SU-DHL-6 (cell line): ENCODE results near the gene SLC23A2.

Source experiments
- H2AFZ ChIP-seq: fragments of 200-600 bp; sonication (generic); 2 replicates; pipeline ENCODE4 v1.6.1; 2014; ENCODE audit warnings: low read depth, mild to moderate bottlenecking, moderate library complexity, mixed read lengths, antibody characterized with exemption, low read length; ENCODE audit not compliant: severe bottlenecking
- H3F3A ChIP-seq: fragments of 200-600 bp; shearing (Covaris generic); 2 replicates; pipeline ENCODE4 v1.6.0; 2016; ENCODE audit warnings: antibody characterized with exemption, mild to moderate bottlenecking; ENCODE audit not compliant: insufficient read depth
- H3K27ac ChIP-seq: fragments of 200-600 bp; sonication (generic); 2 replicates; pipeline ENCODE4 v1.5.1; 2016; ENCODE audit warnings: low read depth, mild to moderate bottlenecking, low read length, moderate library complexity, mixed read lengths
- H3K27me3 ChIP-seq: fragments of 200-600 bp; sonication (generic), shearing (Covaris generic); 2 replicates; pipeline ENCODE4 v1.6.0; 2014; ENCODE audit warnings: mild to moderate bottlenecking, low read length
- H3K36me3 ChIP-seq: fragments of 200-600 bp; sonication (generic); 2 replicates; pipeline ENCODE4 v1.6.1; 2014; ENCODE audit warnings: mild to moderate bottlenecking, low read length, mixed read lengths
- H3K4me2 ChIP-seq: fragments of 300-600, 200-600 bp; shearing (Covaris generic), sonication (generic); 2 replicates; pipeline ENCODE4 v1.6.0; 2014; ENCODE audit warnings: low read length, low read depth, mild to moderate bottlenecking; ENCODE audit not compliant: poor library complexity, severe bottlenecking
- H3K4me3 ChIP-seq: fragments of 200-600 bp; sonication (generic); 2 replicates; pipeline ENCODE4 v1.5.1; 2014; ENCODE audit warnings: antibody characterized with exemption, low read length, mild to moderate bottlenecking, mixed read lengths; ENCODE audit not compliant: insufficient read depth, poor library complexity, severe bottlenecking
- H3K79me2 ChIP-seq: fragments of 200-600 bp; sonication (generic); 2 replicates; pipeline ENCODE4 v1.6.1; 2014; ENCODE audit warnings: mild to moderate bottlenecking, low read length, moderate library complexity; ENCODE audit not compliant: insufficient read depth
- H3K9ac ChIP-seq: fragments of 200-600 bp; sonication (generic); 2 replicates; pipeline ENCODE4 v1.7.0; 2014; ENCODE audit warnings: mild to moderate bottlenecking, low read length
- H3K9me2 ChIP-seq: fragments of 200-600 bp; sonication (generic); replicated peaks from 2 replicates; pipeline ENCODE4 v1.6.1; 2014; ENCODE audit warnings: low read length; ENCODE audit not compliant: insufficient read depth
- H3K9me3 ChIP-seq: fragments of 200-600 bp; sonication (generic); 2 replicates; pipeline ENCODE4 v1.6.1; 2014; ENCODE audit warnings: low read length, mixed read lengths; ENCODE audit not compliant: insufficient read depth
- H4K20me1 ChIP-seq: fragments of 200-600 bp; sonication (generic); 2 replicates; pipeline ENCODE4 v1.6.1; 2014; ENCODE audit warnings: low read depth, mild to moderate bottlenecking, antibody characterized with exemption, low read length, moderate library complexity, mixed read lengths
- EZH2phosphoT487 ChIP-seq: fragments of 200-600 bp; sonication (generic), shearing (Covaris generic); conservative IDR thresholded peaks from 2 replicates; pipeline ENCODE4 v1.6.1; 2018; ENCODE audit warnings: mild to moderate bottlenecking, antibody characterized with exemption, low read length, moderate library complexity, mixed read lengths
- TF ChIP-seq, protein P1 (sequence below): fragments of 200-600 bp; sonication (generic); IDR thresholded peaks from one replicate; pipeline ENCODE4 v1.5.1; 2017; ENCODE audit warnings: antibody characterized with exemption, mild to moderate bottlenecking, low read length, moderate library complexity; ENCODE audit not compliant: insufficient read depth, poor library complexity, severe bottlenecking

The SLC23A2 gene

DNA sequence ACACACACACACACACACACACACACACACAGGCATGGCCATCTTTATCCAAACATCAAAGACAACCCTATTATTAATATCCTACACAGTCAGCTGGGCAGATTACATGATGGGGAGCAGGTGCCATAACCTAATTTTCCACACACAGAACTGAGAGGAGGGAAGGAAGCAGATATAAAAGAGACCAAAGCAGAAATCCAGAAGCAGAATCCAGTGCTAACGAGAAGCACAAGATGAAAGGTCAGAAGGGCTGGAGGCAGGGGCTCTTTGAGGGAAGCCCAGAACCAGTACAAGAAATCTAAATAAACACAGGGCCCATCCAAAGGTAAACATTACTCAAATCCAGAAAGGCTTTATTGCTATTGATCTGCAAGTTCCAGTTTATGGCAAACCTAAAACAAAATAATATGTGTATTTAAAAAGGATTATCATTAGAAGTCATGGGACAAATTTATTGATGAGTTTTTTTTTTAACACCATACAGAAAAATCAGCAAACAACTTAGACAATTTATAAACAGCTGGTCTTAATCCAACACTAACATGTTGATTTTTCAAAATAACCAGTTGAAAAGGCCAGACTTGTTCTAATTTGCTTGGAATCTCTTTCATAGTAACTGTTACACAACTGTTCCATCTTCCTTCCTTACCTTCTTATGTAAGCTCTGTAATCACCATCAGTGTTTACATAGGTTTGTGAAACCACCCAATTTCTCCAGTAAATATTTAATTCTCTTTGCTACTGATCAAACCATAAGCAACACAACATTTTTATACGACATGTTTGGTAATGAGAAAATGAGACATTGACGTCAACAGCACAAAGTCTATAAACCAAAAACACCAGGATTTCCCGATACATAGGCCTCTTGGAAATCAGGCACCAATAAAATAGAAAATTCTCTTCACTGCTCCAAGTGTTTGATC, 34.2 kb downstream of the SLC23A2 start:
- Histone ChIP-seq H3F3A (no peaks in the 10 kb centered on the region), H3K79me2 (peaks cover 9% of the 10 kb centered on the region; the same call in 1 of the 2 replicates), H3K9ac (no peak overlapping the region), H3K4me2 (no peak overlapping the region), H3K4me3 (no peak overlapping the region), H3K36me3 (no peaks in the 10 kb centered on the region), H3K27me3 (no peaks in the 10 kb centered on the region), H4K20me1 (no peaks in the 10 kb centered on the region), H3K9me2 (no peaks in the 10 kb centered on the region), H3K27ac (no peak overlapping the region), H2AFZ (no peak overlapping the region), H3K9me3 (no peaks in the 10 kb centered on the region)
- TF ChIP-seq, protein P1, sequence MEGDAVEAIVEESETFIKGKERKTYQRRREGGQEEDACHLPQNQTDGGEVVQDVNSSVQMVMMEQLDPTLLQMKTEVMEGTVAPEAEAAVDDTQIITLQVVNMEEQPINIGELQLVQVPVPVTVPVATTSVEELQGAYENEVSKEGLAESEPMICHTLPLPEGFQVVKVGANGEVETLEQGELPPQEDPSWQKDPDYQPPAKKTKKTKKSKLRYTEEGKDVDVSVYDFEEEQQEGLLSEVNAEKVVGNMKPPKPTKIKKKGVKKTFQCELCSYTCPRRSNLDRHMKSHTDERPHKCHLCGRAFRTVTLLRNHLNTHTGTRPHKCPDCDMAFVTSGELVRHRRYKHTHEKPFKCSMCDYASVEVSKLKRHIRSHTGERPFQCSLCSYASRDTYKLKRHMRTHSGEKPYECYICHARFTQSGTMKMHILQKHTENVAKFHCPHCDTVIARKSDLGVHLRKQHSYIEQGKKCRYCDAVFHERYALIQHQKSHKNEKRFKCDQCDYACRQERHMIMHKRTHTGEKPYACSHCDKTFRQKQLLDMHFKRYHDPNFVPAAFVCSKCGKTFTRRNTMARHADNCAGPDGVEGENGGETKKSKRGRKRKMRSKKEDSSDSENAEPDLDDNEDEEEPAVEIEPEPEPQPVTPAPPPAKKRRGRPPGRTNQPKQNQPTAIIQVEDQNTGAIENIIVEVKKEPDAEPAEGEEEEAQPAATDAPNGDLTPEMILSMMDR = no peak
- TF ChIP-seq EZH2phosphoT487 = no peak

DNA sequence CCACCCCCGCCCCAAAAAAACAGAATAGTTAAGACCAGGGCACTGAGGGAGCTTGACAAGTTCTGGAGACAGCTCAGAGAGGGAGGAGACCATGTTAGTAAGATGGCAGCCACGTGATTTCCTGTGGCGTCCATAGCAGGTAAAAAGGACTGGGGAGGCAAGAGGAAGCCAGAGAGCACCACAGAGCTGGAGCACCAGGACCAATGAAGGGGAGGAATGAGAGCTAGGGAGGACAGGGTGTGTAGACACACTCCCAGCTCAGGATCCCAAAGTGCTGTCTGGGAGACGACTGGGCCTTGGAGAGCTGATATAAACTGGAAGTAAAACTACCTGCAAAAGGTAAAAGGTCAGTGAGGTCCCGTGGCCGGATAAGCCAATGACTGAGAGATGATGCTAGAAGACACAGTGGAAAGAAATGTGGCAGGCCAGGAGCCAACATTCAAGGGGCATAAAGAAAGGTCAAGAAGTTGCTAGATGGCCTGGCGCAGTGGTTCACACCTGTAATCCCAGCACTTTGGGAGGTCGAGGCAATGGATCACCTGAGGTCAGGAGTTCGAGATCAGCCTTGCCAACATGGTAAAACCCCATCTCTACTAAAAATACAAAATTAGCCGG, 39.0 kb downstream of the SLC23A2 start:
- Histone ChIP-seq H2AFZ (no peak overlapping the region), H4K20me1 (no peaks in the 10 kb centered on the region), H3K36me3 (no peaks in the 10 kb centered on the region), H3K4me3 (no peak overlapping the region), H3K9ac (no peak overlapping the region), H3K9me3 (no peaks in the 10 kb centered on the region), H3K27me3 (no peaks in the 10 kb centered on the region), H3K79me2 (peaks cover 21% of the 10 kb centered on the region), H3K9me2 (no peaks in the 10 kb centered on the region), H3F3A (peaks cover 6% of the 10 kb centered on the region; the same call in 1 of the 2 replicates), H3K4me2 (peak overlapping the region; percentile 30), H3K27ac (peak overlapping the region; percentile 50)
- no peak for TF ChIP-seq EZH2phosphoT487
- TF ChIP-seq, protein P1 = no peak

DNA sequence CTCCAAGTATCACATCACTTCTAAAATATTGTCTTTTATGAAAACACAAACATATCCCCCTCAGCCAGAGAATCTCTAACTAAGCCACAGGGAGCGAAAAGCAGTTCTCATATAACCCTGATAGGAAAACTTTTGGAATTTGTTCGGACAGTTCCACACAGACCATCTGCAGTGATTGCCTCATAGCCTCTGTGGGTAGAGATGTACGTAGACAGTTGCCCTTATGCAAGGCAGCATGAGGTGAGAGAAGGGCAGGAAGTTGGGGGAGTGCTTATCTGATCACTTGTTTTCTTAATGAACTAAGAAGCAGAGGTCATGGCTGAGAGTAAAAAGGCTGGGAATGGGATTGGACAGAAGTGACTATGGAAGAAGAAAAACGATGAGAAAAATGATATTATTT, 39.6 kb downstream of the SLC23A2 start:
- no peak overlapping the region for H3K9ac ChIP-seq
- H3K4me2 ChIP-seq = peak overlapping the region; percentile 30
- no peaks in the 10 kb centered on the region for H4K20me1 ChIP-seq
- H3K36me3 ChIP-seq = no peaks in the 10 kb centered on the region
- peak overlapping the region; percentile 50 for H3K27ac ChIP-seq
- no peaks in the 10 kb centered on the region for H3K9me2 ChIP-seq
- no peak overlapping the region for H2AFZ ChIP-seq
- no peak overlapping the region for H3K4me3 ChIP-seq
- peaks cover 6% of the 10 kb centered on the region; the same call in 1 of the 2 replicates for H3F3A ChIP-seq
- TF ChIP-seq, protein P1 = no peak
- TF ChIP-seq EZH2phosphoT487 = no peak
- H3K79me2 ChIP-seq = peaks cover 21% of the 10 kb centered on the region
- H3K9me3 ChIP-seq = no peaks in the 10 kb centered on the region
- H3K27me3 ChIP-seq = no peaks in the 10 kb centered on the region
